Measurements from ENCODE around the gene MRLN. TPM values are rescaled to one million over a fixed set of nuclear protein-coding genes. Genes with fewer than 3 reads are reported as not detected.

The MRLN gene
- total RNA-seq, 2 experiments from 2014 or later, result not detected

DNA sequence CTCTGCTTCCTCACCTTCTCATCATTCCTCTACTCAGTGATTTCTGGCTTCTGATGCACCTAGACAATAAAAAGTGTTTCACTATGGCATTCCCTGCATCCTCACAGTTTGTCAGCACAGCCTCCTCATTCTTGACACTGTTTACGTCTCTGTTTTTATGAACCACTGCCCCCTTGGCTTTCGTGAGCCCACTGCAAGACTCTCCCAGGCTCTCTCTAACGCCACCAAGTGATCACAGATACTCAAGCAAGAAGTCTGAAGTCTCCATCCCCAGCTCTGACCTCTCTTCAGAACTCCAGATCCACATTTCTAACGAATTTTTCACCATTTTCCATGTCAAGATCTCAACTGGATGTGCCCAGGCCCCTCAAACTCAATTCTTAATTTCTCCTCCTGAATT is 52.5 kb downstream of the MRLN start:
- no peak overlapping the region for H3K4me2 ChIP-seq (ENCODE audit: low read length)
- no TSS peak for BruUV-seq (replicated peaks)
- no peak overlapping the region for H2AFZ ChIP-seq (ENCODE audit: low read length)
- H4K20me1 ChIP-seq (ENCODE audit: insufficient read depth, low read length), result no peaks in the 10 kb centered on the region
- intact Hi-C loops (cut with micrococcal nuclease; ENCODE audit: unreplicated experiment), result no loop called here
- DNase-seq (ENCODE audit: low spot score), result no peak
- TF ChIP-seq, protein P1, sequence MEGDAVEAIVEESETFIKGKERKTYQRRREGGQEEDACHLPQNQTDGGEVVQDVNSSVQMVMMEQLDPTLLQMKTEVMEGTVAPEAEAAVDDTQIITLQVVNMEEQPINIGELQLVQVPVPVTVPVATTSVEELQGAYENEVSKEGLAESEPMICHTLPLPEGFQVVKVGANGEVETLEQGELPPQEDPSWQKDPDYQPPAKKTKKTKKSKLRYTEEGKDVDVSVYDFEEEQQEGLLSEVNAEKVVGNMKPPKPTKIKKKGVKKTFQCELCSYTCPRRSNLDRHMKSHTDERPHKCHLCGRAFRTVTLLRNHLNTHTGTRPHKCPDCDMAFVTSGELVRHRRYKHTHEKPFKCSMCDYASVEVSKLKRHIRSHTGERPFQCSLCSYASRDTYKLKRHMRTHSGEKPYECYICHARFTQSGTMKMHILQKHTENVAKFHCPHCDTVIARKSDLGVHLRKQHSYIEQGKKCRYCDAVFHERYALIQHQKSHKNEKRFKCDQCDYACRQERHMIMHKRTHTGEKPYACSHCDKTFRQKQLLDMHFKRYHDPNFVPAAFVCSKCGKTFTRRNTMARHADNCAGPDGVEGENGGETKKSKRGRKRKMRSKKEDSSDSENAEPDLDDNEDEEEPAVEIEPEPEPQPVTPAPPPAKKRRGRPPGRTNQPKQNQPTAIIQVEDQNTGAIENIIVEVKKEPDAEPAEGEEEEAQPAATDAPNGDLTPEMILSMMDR (conservative IDR thresholded peaks at IDR 0.05; ENCODE audit: low read length), result no peak
- no peak for TF ChIP-seq EZH2phosphoT487 (IDR thresholded peaks at IDR 0.05; ENCODE audit: borderline replicate concordance, low read depth, low read length)
- ChIA-PET POLR2A (interaction anchor here (0.5 kb wide), 1 partner anchor 942 kb away, joined by 4 read pairs; no protein-coding TSS in a partner anchor), CTCF (ENCODE audit: unreplicated experiment) (no interaction called here)
- H3K27ac ChIP-seq (ENCODE audit: low read depth, low read length, poor library complexity, severe bottlenecking), result no peak overlapping the region
- no peaks in the 10 kb centered on the region for H3K36me3 ChIP-seq (ENCODE audit: insufficient read depth, low read length)
- no peaks in the 10 kb centered on the region for H3K9me3 ChIP-seq (ENCODE audit: low read length)
- no peaks in the 10 kb centered on the region for H3K9me2 ChIP-seq (ENCODE audit: insufficient read depth, low read length)
- no peaks in the 10 kb centered on the region for H3K4me1 ChIP-seq (ENCODE audit: insufficient read depth, low read length, poor library complexity, severe bottlenecking)
- no peak overlapping the region for H3K4me3 ChIP-seq (ENCODE audit: low read depth, low read length, poor library complexity, severe bottlenecking)
- H3K79me2 ChIP-seq (ENCODE audit: insufficient read depth, low read depth, low read length), result no peaks in the 10 kb centered on the region

DNA sequence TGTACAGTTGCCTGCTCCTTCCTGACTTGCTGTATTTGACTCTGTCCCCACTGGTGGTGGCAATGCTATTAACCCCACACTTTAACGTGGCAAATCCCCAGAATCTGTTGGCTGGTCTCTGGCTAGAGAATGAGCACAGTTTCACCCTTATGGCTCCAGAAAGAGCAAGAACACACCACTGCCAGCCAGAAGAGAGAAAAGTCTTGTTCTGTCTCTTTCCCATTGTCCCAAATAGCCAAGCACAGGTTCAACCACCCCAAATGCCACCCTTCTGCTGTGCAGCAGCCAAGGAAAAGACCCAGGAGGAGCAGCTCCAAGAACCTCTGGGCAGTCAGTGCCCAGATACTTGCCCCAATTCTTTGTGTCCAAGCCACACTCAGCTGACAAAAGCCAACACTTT is 54.9 kb downstream of the MRLN start:
- TF ChIP-seq, protein P1 (conservative IDR thresholded peaks at IDR 0.05; ENCODE audit: low read length), result no peak
- TF ChIP-seq EZH2phosphoT487 (IDR thresholded peaks at IDR 0.05; ENCODE audit: borderline replicate concordance, low read depth, low read length), result no peak
- Histone ChIP-seq H3K4me1 (ENCODE audit: insufficient read depth, low read length, poor library complexity, severe bottlenecking) (no peaks in the 10 kb centered on the region), H3K4me3 (ENCODE audit: low read depth, low read length, poor library complexity, severe bottlenecking) (no peak overlapping the region), H4K20me1 (ENCODE audit: insufficient read depth, low read length) (no peaks in the 10 kb centered on the region), H3K27ac (ENCODE audit: low read depth, low read length, poor library complexity, severe bottlenecking) (no peak overlapping the region), H3K9me2 (ENCODE audit: insufficient read depth, low read length) (no peaks in the 10 kb centered on the region), H3K36me3 (ENCODE audit: insufficient read depth, low read length) (no peaks in the 10 kb centered on the region), H3K9me3 (ENCODE audit: low read length) (no peaks in the 10 kb centered on the region), H3K4me2 (ENCODE audit: low read length) (no peak overlapping the region), H2AFZ (ENCODE audit: low read length) (no peak overlapping the region), H3K79me2 (ENCODE audit: insufficient read depth, low read depth, low read length) (no peaks in the 10 kb centered on the region)
- intact Hi-C loops (cut with micrococcal nuclease; ENCODE audit: unreplicated experiment), result no loop called here
- CTCF ChIA-PET (ENCODE audit: unreplicated experiment), result no interaction called here
- BruUV-seq (replicated peaks), result no TSS peak
- DNase-seq (ENCODE audit: low spot score), result no peak
- POLR2A ChIA-PET, result no interaction called here

DNA sequence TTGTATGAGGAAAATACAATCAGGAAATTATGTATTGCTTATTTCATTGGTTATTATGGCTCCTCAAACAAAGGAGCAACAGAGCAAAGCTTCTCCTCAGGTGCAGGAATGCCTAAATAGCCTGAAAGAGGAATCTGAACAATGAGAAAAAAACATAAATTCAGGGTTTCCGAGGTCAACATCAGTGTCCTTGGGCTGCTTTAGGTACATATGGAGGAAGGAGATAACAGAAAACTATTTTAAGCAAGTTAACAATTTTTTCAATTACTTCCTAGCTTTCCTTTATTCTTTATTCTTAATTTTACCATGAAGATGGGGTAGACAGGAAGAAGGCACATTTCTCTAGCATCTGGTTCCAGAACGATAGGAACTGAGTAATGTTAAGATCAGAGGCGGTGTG is 57.6 kb downstream of the MRLN start:
- BruUV-seq (replicated peaks), result no TSS peak
- CTCF ChIA-PET (ENCODE audit: unreplicated experiment), result no interaction called here

More for the DNA sequence above, 57.6 kb downstream of the MRLN start:
- no peaks in the 10 kb centered on the region for H3K9me2 ChIP-seq (ENCODE audit: insufficient read depth, low read length)
- no peaks in the 10 kb centered on the region for H4K20me1 ChIP-seq (ENCODE audit: insufficient read depth, low read length)
- no peak overlapping the region for H3K27ac ChIP-seq (ENCODE audit: low read depth, low read length, poor library complexity, severe bottlenecking)
- H3K9me3 ChIP-seq (ENCODE audit: low read length), result no peaks in the 10 kb centered on the region
- H3K36me3 ChIP-seq (ENCODE audit: insufficient read depth, low read length), result no peaks in the 10 kb centered on the region
- H3K4me1 ChIP-seq (ENCODE audit: insufficient read depth, low read length, poor library complexity, severe bottlenecking), result no peaks in the 10 kb centered on the region
- intact Hi-C loops (cut with micrococcal nuclease; ENCODE audit: unreplicated experiment), result no loop called here
- TF ChIP-seq, protein P1 (conservative IDR thresholded peaks at IDR 0.05; ENCODE audit: low read length), result no peak
- TF ChIP-seq EZH2phosphoT487 (IDR thresholded peaks at IDR 0.05; ENCODE audit: borderline replicate concordance, low read depth, low read length), result no peak
- no peak overlapping the region for H2AFZ ChIP-seq (ENCODE audit: low read length)
- POLR2A ChIA-PET, result no interaction called here
- no peaks in the 10 kb centered on the region for H3K79me2 ChIP-seq (ENCODE audit: insufficient read depth, low read depth, low read length)
- H3K4me2 ChIP-seq (ENCODE audit: low read length), result no peak overlapping the region
- H3K4me3 ChIP-seq (ENCODE audit: low read depth, low read length, poor library complexity, severe bottlenecking), result no peak overlapping the region
- DNase-seq (ENCODE audit: low spot score), result no peak

Measured in OCI-LY7 (cell line).